HL-60/S4 treated with phorbol 12-myristate 13-acetate at 8.2 ng/mL for 4 days and 3 days (cell line): Measurements from ENCODE around the gene CNIH2.
"Not testable (repeated sequence)": the region's sequence is repeated elsewhere in the genome, so short reads cannot be mapped to it uniquely, and the experiment has no call there.

Experiments used
- in situ Hi-C: fragments of 300-500 bp; cut with MboI; formaldehyde crosslinking; loops from 2 replicates; pipeline ENCODE4 v1.15.0; 2022; ENCODE audit warnings: low sequenced_read_pairs

The CNIH2 gene

GRCh38 chr11:66277471-66278362 lies at the start of gene CNIH2:
Gene CNIH2 (plus strand): TSS chr11:66278175. CDS start chr11:66278457, 282 bp downstream.
- in situ Hi-C loops, result no loop called here

GRCh38 chr11:66228521-66228920 lies 49.5 kb upstream of the CNIH2 start:
- in situ Hi-C loops, result no loop called here

GRCh38 chr11:66230156-66230555 lies 47.8 kb upstream of the CNIH2 start:
- in situ Hi-C loops, result no loop called here

- in situ Hi-C loops, result no loop called here
These were observed 47.0 kb upstream of the CNIH2 start for GRCh38 chr11:66230978-66231377.

- in situ Hi-C loops, result no loop called here
These were observed 46.4 kb upstream of the CNIH2 start for GRCh38 chr11:66231561-66231960.

GRCh38 chr11:66232769-66233168 lies 45.2 kb upstream of the CNIH2 start:
- in situ Hi-C loops, result no loop called here

GRCh38 chr11:66233301-66233700 lies 44.7 kb upstream of the CNIH2 start:
- in situ Hi-C loops, result no loop called here

- in situ Hi-C loops, result no loop called here
These were observed 42.8 kb upstream of the CNIH2 start for GRCh38 chr11:66235141-66235540.

- in situ Hi-C loops, result no loop called here
These were observed 40.1 kb upstream of the CNIH2 start for GRCh38 chr11:66237867-66238266.

- in situ Hi-C loops, result no loop called here
These were observed 39.1 kb upstream of the CNIH2 start for GRCh38 chr11:66238786-66239413.

- in situ Hi-C loops, result no loop called here
These were observed 38.5 kb upstream of the CNIH2 start for GRCh38 chr11:66239511-66239910.

- in situ Hi-C loops, result no loop called here
These were observed 37.8 kb upstream of the CNIH2 start for GRCh38 chr11:66239998-66240780.

- in situ Hi-C loops, result no loop called here
These were observed 37.2 kb upstream of the CNIH2 start for GRCh38 chr11:66240781-66241136.

- in situ Hi-C loops, result no loop called here
These were observed 35.7 kb upstream of the CNIH2 start for GRCh38 chr11:66242095-66242765.

GRCh38 chr11:66243782-66244535 lies 34.0 kb upstream of the CNIH2 start:
- in situ Hi-C loops, result no loop called here

GRCh38 chr11:66247295-66247694 lies 30.7 kb upstream of the CNIH2 start:
- in situ Hi-C loops, result no loop called here

- in situ Hi-C loops, result no loop called here
These were observed 30.2 kb upstream of the CNIH2 start for GRCh38 chr11:66247801-66248200.

- in situ Hi-C loops, result no loop called here
These were observed 29.1 kb upstream of the CNIH2 start for GRCh38 chr11:66248903-66249302.

- in situ Hi-C loops, result no loop called here
These were observed 26.2 kb upstream of the CNIH2 start for GRCh38 chr11:66251809-66252208.

- in situ Hi-C loops, result not testable (repeated sequence)
These were observed 24.9 kb upstream of the CNIH2 start for GRCh38 chr11:66253081-66253480.
